ENCODE measurements around the gene BOLA3.

The BOLA3 gene

GRCh38 chr2:74149247-74149525 lies 1.5 kb upstream of the BOLA3 start:
- DNase-seq (ENCODE audit: insufficient read length, low spot score) (no peak), FAIRE-seq (no peak)
- TF ChIP-seq CTCF (IDR thresholded peaks at IDR 0.05; ENCODE audit: insufficient read depth, missing control alignments), result no peak

- FAIRE-seq, result no peak
- no peak for TF ChIP-seq CTCF (IDR thresholded peaks at IDR 0.05; ENCODE audit: insufficient read depth, missing control alignments)
Observed at GRCh38 chr2:74148457-74149246, 940 bp upstream of the BOLA3 start.

GRCh38 chr2:74146929-74147726 lies 584 bp downstream of the BOLA3 start:
- no peak for TF ChIP-seq CTCF (IDR thresholded peaks at IDR 0.05; ENCODE audit: insufficient read depth, missing control alignments)
- FAIRE-seq, result no peak
- no peak for DNase-seq (ENCODE audit: insufficient read length, low spot score)

More at GRCh38 chr2:74148457-74149246, 940 bp upstream of the BOLA3 start:
- DNase-seq (ENCODE audit: insufficient read length, low spot score), result no peak

GRCh38 chr2:74142340-74142739 lies 5.4 kb downstream of the BOLA3 start:
- TF ChIP-seq CTCF (IDR thresholded peaks at IDR 0.05; ENCODE audit: insufficient read depth, missing control alignments), result no peak
- no peak for FAIRE-seq
- no peak for DNase-seq (ENCODE audit: insufficient read length, low spot score)

- DNase-seq (ENCODE audit: insufficient read length, low spot score), result no peak
- peak; percentile 16 for TF ChIP-seq CTCF (IDR thresholded peaks at IDR 0.05; ENCODE audit: insufficient read depth, missing control alignments)
- no peak for FAIRE-seq
Observed at GRCh38 chr2:74138600-74139323, 8.9 kb downstream of the BOLA3 start.

- DNase-seq (ENCODE audit: insufficient read length, low spot score) (no peak), FAIRE-seq (no peak)
- TF ChIP-seq CTCF (IDR thresholded peaks at IDR 0.05; ENCODE audit: insufficient read depth, missing control alignments), result no peak
Observed at GRCh38 chr2:74137651-74138599, 9.8 kb downstream of the BOLA3 start.

Data from D721Med (cell line).